HG03457 (cell line): ENCODE measurements around the gene PLEKHJ1.

Source experiments
- ATAC-seq: cut with Tn5 transposase; IDR thresholded peaks from one replicate; pipeline ENCODE4 v1.9.1; 2021; ENCODE audit warnings: moderate number of reproducible peaks; ENCODE audit not compliant: unreplicated experiment

Gene PLEKHJ1

DNA sequence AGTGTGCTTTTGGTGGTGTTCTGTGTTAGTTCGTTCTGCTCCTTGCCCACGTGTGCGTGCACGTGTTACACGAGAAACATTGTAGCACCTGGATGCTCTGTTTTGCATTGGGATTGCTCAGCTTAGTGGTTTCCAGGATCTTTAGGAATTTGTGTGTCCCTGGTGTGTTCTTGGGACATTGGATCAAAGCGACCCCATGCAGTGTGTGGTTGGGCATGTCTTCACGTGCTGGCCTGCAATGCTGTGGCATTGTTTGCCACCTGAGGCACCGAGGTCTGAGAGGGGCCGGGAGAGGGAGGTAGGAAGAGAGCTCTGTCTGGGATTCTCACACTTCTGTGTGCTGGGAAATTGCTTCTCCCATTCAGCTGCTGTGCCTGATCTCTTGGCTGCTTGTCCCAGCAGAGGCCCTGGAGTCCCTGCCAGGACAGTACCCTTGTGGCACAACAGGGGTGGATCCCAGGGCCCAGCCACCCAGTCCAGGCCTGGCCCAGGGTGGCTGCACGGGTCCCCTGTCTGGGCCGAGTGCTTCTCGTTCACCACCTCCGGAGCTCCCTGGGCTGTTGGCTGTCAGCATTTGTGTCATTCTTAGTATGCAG, 11.3 kb downstream of the PLEKHJ1 start:
- no peak for ATAC-seq

- ATAC-seq = no peak
Measured at GRCh38 chr19:2223959-2224358, 12.2 kb downstream of the PLEKHJ1 start.

DNA sequence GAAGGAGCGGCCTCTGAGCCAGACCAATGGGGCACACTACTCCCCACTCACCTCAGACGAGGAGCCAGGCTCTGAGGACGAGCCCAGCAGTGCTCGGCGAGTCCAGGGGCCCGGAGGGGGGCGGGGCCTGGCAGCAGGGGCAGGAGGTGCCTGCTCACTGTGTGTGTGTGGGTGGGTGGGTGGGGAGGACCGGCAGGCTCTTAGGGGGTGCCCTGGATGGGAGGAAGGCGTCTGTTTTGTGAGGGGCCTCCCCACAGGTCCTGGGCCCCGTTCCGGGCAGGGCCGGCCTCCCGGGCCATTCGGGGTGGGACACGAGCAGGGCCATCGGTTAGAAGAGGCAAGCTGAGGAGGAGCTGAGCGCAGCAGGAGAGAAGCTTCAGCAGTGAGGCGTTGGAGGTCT, 12.7 kb downstream of the PLEKHJ1 start:
- ATAC-seq = no peak

- ATAC-seq = no peak
Measured at GRCh38 chr19:2221918-2222317, 14.2 kb downstream of the PLEKHJ1 start.

- ATAC-seq = no peak
Measured at GRCh38 chr19:2221250-2221831, 14.8 kb downstream of the PLEKHJ1 start.

GRCh38 chr19:2219726-2220125, 16.4 kb downstream of the PLEKHJ1 start:
- ATAC-seq = no peak

DNA sequence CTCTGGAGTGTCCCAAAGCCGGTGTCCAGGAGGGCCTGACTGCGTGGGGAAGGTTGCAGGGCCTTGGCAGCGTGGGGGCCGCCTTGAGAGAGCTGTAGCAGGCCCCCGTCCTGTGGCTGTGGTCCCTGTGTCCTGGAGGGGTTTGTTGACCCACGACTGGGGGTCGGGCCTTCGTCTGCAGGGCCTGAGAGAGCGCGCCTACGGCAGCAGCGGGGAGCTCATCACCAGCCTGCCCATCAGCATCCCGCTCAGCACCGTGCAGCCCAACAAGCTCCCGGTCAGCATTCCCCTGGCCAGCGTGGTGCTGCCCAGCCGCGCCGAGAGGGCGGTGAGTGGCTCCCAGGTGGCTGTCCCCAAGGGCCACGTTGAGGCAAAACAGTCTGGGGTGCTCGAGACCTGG, 18.5 kb downstream of the PLEKHJ1 start:
- no peak for ATAC-seq

- ATAC-seq = no peak
Measured at GRCh38 chr19:2216361-2217225, 19.5 kb downstream of the PLEKHJ1 start.

- ATAC-seq = no peak
Measured at GRCh38 chr19:2215281-2215751, 20.8 kb downstream of the PLEKHJ1 start.

DNA sequence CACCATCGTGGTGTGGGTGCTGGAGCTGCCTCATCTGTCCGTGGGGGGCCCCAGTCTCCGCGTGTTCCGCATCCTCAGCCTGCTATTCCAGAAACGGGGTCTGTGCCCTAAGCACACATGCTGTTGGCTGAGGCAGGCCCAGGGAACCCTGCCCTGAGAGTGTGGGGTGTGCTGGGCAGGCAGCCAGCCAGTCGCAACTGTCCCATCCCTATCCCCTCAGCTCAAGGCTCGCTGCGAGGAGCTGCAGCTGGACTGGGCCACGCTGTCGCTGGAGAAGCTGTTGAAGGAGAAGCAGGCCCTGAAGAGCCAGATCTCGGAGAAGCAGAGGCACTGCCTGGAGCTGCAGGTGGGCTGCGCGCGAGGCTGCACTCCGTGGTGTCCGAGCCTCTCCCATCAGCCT, 21.9 kb downstream of the PLEKHJ1 start:
- no peak for ATAC-seq

DNA sequence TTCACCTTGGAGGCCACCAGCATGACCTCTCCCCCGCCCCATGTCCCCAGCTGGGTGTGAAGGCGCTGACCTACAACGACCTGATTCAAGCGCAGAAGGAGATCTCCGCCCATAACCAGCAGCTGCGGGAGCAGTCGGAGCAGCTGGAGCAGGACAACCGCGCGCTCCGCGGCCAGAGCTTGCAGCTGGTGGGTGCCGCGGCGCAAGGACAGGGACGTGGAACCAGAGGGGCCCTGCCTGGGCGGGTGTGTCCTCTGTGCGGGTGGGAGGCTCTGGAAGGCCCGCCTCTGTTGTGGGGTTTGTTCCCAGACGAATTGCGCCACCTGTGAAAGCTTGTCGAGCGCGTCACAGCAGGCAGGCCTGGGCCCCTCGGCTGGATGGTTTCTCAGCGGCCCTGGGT, 22.3 kb downstream of the PLEKHJ1 start:
- ATAC-seq = no peak

- ATAC-seq = no peak
Measured at GRCh38 chr19:2212861-2213711, 23.0 kb downstream of the PLEKHJ1 start.

DNA sequence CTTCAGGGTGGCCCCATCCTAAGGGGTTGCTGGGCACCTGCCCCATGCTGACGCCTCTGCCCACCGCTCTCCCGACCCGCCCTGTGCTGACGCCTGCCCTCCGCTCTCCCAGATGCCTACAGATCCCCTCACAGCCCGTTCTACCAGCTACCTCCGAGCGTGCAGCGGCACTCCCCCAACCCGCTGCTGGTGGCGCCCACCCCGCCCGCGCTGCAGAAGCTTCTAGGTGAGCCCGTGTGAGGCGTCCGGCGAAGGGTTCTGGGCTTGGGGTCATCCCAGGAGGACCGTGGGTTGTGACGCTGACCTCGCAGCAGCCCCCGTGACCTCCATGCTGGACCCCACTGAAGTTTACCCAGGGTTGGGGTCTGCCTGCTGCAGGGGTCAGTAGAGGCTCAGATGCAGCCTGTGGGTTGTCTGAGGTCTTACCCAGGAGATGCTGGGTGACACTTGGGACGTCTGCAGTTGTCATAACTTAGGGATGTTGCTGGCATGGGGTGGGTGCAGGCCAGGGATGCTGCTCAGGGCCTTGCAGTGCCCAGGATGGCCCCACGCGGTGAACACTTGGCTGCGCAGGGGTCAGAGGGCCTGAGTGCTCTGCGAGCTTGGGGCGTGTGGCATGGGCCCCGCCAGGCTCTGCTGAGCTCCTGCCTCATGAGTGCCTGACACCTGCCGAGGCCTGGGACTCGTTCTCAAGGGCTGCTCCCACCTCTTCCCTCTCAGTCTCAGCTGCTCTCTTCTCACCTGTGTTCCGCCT, 25.0 kb downstream of the PLEKHJ1 start:
- no peak for ATAC-seq

GRCh38 chr19:2210206-2210605, 25.9 kb downstream of the PLEKHJ1 start:
- no peak for ATAC-seq

DNA sequence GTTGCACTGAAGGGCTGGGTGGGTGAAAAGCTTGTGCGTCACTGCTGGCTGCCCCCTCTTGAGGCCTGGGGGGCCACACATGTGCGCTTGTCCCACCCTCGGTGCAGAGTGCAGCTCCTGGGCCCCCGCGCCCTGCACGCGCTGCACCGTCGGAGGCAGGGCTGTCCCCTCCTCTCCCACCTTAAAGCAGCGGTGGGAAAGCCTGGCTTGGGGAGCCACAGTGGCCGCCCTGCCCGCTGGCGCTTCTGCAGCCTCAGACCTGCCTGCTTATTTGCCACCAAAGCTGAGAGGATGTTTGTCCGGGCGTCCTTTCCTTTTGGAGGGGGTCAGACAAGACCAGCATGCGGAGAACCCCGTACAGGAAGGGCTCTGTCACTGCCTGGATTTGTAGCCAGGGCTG, 26.7 kb downstream of the PLEKHJ1 start:
- ATAC-seq = no peak

- no peak for ATAC-seq
Measured at GRCh38 chr19:2208975-2209374, 27.2 kb downstream of the PLEKHJ1 start.

GRCh38 chr19:2207991-2208860, 27.9 kb downstream of the PLEKHJ1 start:
- no peak for ATAC-seq

DNA sequence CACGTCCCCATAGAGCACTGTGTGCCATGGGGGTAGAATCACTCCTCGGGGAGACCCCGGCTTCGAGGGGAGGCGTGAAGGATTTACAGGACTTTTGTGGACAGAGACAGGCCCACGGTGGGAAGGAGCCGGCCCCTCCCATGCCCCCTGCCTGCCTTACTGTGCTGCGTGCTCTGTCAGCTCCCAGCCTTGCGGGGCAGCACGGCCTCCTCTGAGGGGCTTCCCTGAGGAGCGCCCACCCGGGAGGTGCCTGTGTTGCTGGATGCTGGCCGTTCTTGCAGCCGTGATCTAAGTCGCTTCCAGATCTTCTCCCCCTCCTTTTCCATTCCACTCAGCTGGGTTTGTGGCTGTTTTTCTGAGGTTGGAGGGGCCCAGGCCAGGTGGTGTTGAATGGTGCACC, 29.1 kb downstream of the PLEKHJ1 start:
- no peak for ATAC-seq

GRCh38 chr19:2202366-2202765, 33.8 kb downstream of the PLEKHJ1 start:
- no peak for ATAC-seq
